Stimulated activated CD8-positive, alpha-beta memory T cell treated with anti-CD3 and anti-CD28 coated beads, Interleukin-15, amount 100 ng/mL, for 24 hours (primary cell): ENCODE data around the gene SYPL2.
"Not testable (repeated sequence)": the region's sequence is repeated elsewhere in the genome, so short reads cannot be mapped to it uniquely, and the experiment has no call there.

Source experiments
- DNase-seq: peaks from one replicate; pipeline ENCODE4 v3.0.0-alpha.2; 2020; ENCODE audit warnings: low read depth

SYPL2 gene

GRCh38 chr1:109472779-109473178 lies 6.4 kb downstream of the SYPL2 start:
- no peak for DNase-seq

DNA sequence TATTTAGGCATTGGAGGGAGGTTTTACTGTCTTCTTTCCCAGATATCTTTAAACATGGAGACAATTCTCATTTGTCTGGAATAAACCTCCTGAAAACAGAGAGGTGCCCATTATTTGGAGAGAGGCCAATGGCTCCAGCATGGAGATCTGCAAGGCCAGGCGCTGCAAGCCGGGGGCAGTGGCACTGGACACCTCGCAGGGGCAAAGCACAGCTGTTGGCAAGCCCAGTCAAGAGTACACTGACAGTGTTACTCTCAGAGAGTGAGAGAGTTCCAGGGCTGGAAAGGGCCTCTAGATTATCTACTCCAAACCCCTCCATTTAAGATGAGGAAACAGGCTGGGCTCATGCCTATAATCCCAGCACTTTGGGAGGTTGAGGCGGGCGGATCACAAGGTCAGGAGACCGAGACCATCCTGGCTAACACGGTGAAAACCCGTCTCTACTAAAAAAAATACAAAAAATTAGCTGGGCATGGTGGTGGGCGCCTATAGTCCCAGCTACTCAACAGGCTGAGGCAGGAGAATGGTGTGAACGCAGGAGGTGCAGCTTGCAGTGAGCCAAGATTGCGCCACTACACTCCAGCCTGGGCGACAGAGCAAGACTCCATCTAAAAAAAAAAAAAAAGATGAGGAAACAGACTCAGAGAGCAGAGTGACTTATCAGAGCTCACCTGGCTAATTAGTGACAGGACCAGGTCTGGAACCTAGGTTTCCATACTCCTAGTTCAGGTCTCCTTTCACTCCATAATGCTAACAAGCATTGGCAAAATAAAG lies 7.1 kb downstream of the SYPL2 start:
- DNase-seq: not testable (repeated sequence)

DNA sequence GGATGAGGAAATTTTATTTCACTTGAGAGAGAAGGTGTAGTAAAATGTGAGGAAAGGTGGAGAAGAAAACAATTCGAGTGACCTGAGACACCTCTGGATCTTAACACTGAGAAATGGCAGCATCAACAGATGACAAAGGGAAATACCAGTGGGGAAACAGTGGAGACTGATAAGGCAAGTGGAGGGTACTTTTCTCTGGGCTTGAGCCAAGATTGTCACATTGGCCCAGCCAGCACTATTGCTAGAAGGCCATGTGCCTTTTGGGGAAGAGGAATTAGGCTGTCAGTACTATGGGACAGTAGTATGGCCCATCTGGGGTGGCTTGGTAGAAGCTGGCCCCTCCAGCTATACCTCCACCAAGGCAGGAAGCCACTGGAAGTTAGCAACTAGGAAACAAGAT lies 8.4 kb downstream of the SYPL2 start:
- no peak for DNase-seq

DNA sequence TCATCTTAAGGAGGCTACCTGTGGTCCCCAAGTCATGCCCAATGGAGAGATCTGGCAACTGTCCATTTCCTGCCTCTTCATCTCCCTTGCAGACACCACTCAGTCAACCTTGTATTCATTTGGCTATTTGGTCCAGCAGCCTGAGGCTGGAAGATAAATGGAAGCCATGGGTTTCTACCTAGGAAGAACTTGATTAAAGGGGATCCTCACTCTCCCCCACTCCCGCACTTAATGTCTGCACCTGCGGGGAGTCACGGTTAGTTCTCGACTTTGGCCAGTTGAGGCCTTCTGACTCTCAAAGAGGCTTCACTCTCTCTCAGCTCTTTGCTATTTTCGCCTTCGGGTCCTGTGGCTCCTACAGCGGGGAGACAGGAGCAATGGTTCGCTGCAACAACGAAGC lies 8.9 kb downstream of the SYPL2 start:
- no peak for DNase-seq

DNA sequence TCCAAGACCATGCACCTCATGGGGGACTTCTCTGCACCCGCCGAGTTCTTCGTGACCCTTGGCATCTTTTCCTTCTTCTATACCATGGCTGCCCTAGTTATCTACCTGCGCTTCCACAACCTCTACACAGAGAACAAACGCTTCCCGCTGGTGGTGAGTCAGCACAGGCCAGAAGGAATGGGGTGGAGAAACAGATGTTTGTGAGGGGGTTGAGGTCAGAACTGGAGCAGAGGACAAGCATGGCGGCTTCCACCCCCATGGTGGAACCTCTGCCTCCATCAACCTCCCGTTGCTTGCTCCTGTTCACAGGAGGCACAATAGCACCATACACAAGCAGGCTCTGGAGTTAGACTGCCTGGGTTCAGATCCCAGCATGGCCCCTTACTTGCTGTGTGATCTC lies 10.5 kb downstream of the SYPL2 start:
- DNase-seq: no peak

DNA sequence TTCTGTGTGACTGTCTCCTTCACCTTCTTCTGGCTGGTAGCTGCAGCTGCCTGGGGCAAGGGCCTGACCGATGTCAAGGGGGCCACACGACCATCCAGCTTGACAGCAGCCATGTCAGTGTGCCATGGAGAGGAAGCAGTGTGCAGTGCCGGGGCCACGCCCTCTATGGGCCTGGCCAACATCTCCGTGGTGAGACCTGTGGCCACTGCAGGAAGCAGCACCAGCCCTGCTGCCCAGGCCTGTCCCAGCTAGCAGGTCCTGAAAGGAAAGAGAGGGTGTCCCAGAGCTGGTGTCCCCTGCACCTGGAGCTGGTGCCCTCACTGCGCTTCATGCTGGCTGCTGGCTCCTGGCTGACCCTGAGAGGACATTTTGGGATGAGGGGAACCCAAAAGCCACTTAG lies 11.5 kb downstream of the SYPL2 start:
- no peak for DNase-seq

DNA sequence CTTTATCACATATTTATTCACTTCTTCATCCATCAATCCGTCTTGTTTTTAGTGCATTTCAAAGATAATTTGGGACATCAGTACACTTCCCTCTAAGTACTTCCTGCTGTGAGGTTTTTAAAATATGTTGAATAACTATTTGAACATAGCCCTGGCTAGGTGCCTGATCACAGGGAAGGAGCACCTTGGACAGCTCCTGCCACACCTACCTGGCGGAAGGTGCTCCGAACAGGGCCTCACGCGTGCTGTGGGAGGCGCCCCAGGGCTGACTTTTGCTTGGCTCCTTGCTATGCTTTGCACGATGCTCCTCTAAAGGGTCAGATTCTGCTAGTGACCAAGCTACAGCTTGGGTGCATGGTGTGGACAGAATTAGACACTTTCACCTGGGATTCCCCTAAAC lies 12.5 kb downstream of the SYPL2 start:
- DNase-seq: no peak

DNA sequence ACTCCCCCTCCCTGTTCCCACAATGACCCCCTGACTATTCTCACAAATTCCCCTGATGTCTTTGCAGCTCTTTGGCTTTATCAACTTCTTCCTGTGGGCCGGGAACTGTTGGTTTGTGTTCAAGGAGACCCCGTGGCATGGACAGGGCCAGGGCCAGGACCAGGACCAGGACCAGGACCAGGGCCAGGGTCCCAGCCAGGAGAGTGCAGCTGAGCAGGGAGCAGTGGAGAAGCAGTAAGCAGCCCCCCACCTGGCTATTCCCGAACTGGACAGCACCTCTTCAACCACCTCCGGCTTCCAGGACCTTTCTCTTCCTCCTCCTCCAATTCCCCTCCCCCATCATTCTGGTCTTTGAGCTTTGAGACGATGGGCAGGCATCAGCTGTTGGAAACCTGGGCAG lies 13.0 kb downstream of the SYPL2 start:
- no peak for DNase-seq

- DNase-seq: no peak
Measured at GRCh38 chr1:109479901-109480300, 13.6 kb downstream of the SYPL2 start.

DNA sequence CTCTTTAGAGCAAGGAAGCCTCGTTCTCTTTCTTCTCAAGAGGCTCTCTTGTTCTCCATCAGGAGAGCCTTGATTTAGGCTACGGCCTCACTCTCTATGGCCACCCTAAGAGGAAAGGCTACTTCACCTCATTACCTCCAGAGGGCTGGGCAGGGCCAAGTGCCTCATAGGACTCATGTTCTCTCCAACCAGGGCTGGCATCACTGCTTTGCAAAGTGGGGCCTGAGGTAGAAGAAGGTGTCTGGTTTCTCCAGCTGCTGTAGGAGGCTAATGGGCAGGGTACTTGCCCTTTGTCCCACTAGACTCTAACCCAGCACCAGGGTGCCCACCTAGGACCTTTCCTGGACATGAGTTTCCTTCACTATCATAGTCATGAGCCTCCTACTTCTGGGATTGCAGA lies 15.3 kb downstream of the SYPL2 start:
- DNase-seq: no peak

GRCh38 chr1:109482242-109482641 lies 15.9 kb downstream of the SYPL2 start:
- DNase-seq: no peak

DNA sequence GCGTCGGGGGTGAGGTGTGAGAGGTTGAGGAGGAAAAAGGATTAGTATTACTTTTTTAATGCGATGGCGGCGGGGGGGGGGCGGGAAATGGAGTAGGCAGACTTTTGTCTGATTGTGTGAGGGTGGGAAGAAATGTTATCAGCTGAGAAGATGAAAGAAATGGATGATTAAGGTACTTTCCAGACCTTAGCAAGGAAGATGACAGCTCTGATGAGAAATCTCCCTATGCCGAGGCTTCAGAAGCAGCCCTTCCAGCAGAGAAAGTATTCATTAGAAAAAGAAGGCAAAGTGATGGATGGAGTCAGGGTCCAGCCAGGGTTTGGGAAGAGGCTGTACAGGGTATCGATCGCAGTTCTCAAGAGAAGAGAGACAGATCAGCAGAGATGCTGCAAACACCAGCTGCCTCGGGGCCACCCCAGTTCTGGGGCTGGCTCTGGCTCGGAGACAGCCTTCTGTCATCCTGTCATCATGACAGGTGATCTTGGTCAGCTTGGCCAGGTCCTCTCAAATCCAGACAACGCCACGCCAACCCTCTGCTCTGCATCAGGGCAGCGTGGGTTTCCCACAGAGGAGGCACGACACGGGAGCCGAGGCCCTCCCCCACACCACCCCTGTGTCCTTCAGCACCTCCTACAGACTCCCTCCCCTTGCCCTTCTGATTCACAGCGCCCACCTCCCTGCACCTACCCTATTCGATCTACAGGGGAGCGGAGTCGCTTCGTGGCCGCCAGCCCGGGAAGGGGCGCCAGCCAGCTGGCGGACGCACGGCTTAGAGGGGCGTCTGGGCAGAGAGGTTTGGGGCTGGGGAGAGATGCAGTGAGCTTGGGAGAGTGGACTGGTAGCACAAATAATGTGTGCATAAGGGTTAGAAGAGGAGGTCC lies 16.7 kb downstream of the SYPL2 start:
- no peak for DNase-seq

- peak; percentile 78 for DNase-seq
Measured at GRCh38 chr1:109483672-109484518, 17.5 kb downstream of the SYPL2 start, which contains the start of gene ATXN7L2. Gene ATXN7L2 (plus strand): TSS chr1:109483905. CDS start chr1:109483954, 49 bp downstream.

DNA sequence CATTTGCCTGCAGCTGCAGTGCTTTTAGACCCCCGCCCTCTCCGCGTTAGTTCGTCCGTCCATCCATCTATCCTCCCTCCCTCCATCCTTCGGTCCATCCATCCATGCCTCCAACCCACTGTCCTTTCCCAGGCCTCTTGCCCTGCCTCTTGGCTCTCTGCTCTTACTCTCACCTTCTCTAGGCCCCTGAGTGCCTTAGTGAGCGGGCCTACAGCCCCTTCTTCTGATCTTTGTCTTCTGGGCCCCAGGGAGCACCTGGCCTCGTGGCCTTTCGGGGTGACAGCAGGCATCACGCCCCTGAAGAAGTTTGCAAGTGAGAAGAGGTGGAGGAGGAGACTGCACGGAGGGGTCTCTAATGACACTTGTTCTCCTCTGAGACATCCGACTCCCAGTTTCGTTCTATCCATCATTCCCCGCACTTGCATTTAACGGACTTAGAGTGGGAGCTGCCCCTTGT lies 18.2 kb downstream of the SYPL2 start:
- DNase-seq: no peak

DNA sequence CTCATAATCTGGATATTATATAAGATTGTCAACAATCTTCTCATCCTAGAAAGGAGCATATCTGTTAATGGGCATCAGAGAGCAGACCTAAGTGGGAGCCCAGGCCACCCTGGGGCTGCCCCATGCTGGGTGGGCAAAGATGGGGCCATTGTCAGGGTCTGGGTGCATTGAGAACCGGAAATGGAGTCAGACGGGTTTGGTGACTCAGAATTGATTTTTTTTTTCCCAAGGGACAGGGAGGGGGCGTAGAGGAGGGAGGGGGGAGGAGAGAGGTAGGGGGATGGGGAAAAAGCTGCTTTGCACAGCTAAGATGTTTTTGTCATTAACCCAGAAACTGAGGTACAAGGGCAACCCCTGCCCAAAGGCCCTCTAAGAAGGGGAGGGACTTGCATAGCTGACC lies 18.7 kb downstream of the SYPL2 start:
- DNase-seq: no peak

- no peak for DNase-seq
Measured at GRCh38 chr1:109487261-109487660, 20.9 kb downstream of the SYPL2 start.

GRCh38 chr1:109488201-109488600 lies 21.9 kb downstream of the SYPL2 start:
- no peak for DNase-seq

- DNase-seq: no peak
Measured at GRCh38 chr1:109488696-109489095, 22.4 kb downstream of the SYPL2 start.

DNA sequence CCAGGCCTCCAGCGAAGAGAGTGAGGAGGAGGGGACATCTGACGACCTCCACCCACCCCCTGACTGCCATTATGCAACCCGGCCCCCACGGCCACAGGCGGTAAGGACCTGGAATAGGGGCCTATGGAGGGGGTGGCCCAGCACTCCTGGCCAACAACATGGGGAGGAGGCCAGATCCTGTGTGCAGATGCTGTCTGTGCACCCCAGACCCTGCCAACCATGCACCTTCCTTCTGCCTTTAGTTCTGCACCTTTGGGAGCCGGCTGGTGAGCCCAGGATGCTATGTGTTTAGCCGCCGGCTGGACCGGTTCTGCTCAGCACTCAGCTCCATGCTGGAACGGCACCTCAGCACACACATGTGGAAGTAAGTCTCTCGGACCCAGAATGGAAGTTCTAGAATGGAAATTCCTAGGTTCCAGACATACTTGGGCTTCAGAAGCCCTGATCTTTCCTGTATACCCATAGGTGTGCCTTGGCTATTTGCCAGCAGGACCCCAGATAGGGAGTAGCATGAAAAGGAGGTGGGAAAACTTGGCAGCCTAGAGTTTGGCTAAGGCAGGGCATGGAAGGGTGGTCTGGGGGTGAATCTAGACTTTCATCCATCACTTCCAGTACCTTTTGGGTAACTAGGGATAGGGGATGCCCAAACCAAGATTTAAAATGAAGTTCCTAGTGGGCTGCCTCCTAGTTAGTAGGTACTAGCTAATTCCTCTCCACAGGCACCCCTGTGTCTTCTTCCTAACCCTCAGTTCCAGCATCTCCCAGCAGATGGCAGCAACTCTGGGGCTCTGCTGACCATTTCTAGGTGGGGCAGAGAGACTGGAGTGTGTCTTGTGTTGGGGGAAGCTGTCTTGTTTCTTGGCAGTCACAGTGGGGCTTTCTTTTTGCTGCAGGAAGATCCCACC lies 23.9 kb downstream of the SYPL2 start:
- no peak for DNase-seq

GRCh38 chr1:109490934-109491302 lies 24.6 kb downstream of the SYPL2 start:
- DNase-seq: no peak

DNA sequence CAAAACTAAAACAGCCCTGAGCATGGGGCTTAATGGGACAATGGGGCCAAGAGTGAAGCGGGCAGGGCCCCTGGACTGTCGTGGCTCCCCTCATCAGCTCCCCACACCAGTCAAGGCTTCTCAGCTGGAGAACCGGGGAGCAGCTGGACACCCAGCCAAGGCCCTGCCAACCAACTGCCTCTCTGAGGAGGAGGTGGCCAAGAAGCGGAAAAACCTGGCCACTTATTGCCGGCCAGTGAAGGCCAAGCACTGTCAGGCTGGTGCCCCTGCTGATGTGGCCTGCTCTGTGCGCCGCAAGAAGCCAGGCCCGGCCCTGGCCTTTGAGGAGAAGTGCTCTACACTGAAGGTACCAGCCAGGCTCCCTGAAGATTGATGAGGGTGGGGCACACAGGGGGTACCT lies 25.0 kb downstream of the SYPL2 start:
- no peak for DNase-seq
